Right cardiac atrium (tissue), 5 donors: ENCODE measurements around the gene MUS81. TPM values are rescaled to one million over a fixed set of nuclear protein-coding genes. Genes with fewer than 3 reads are reported as not detected.
A peak's percentile ranks its signal among the peaks of the same experiment; 100 is the strongest.

Experiments used
- ATAC-seq, 2 donors: fragments of 200-7000 bp; cut with Tn5 transposase; one replicate each; pipeline versions ENCODE4 v1.8.0 to v1.9.1; 2020; ENCODE audit warnings: moderate library complexity in 2 of 2, mild to moderate bottlenecking in 1 of 2
- DNase-seq, 3 donors: peaks; one replicate each; pipeline ENCODE4 v3.0.0-alpha.2; 2020
- H3K27ac ChIP-seq: one replicate; pipeline ENCODE4 v1.5.1; 2013; ENCODE audit warnings: mild to moderate bottlenecking, low read length, control low read depth, moderate library complexity
- H3K27me3 ChIP-seq: one replicate; pipeline ENCODE4 v1.6.1; 2013; ENCODE audit not compliant: control insufficient read depth, insufficient read depth
- H3K4me1 ChIP-seq: one replicate; pipeline ENCODE4 v1.6.1; 2013; ENCODE audit warnings: low read length; ENCODE audit not compliant: control insufficient read depth, insufficient read depth
- H3K4me3 ChIP-seq: one replicate; pipeline ENCODE4 v1.5.1; 2013; ENCODE audit warnings: low read length, control low read depth
- H3K9me3 ChIP-seq: one replicate; pipeline ENCODE4 v1.6.1; 2013; ENCODE audit warnings: low read length; ENCODE audit not compliant: control insufficient read depth
- WGBS: extraction: QIAGEN DNeasy Blood & Tissue Kit; methylation state at CpG from one replicate; pipeline ENCODE4 v1.1.7; 2013; 5-methylcytosine and 5-hydroxymethylcytosine counted together
- intact Hi-C, 4 donors: fragments of 100-400 bp; cut with DNase I; formaldehyde crosslinking; loops; one replicate each; pipeline versions ENCODE4 v1.11.0 to v1.14.0; 2022 to 2023
- polyA plus RNA-seq: library from polyadenylated mRNA; stranded (reverse); fragments of 200-250 nt; gene quantifications from one replicate; pipeline ENCODE4 v1.2.3, GENCODE V29; 2013
- total RNA-seq, 4 donors: library from RNA; stranded (reverse); fragmentation: NEBNext Ultra II Directional; extraction: Animal tissue kit (Norgen Biotek cat#: 25700); gene quantifications; one replicate each; pipeline ENCODE4 v1.2.1, GENCODE V29; 2021
- donor health status: healthy with polysubstance abuse.
- donor health status: DM: no; HTN: yes; CAD: no.
- donor health status: DM: no; HTN: no; CAD: no.
- donor health status: DM: no; HTN: yes; CAD: no; lungs with severe emphysema.
- donor health status: DM: yes; HTN: yes; CAD: no.

The MUS81 gene
- total and polyA plus RNA-seq, 5 donors: 33.3 to 44.7 (median 37.8) TPM

- H3K27me3 ChIP-seq: no peaks in the 10 kb centered on the region
- intact Hi-C loops: no loop called here
- peak overlapping the region; percentile 3 for H3K27ac ChIP-seq
- DNase-seq: peak; percentile 68 to 80 (median 78)
- peak; percentile 35 to 56 for ATAC-seq
- no peaks in the 10 kb centered on the region for H3K9me3 ChIP-seq
- WGBS: 18% methylated on average over 14 of the region's 14 CpGs
- no peak overlapping the region for H3K4me3 ChIP-seq
- peaks cover 18% of the 10 kb centered on the region for H3K4me1 ChIP-seq
Measured at GRCh38 chr11:65911682-65912568, 51.7 kb downstream of the MUS81 start.

DNA sequence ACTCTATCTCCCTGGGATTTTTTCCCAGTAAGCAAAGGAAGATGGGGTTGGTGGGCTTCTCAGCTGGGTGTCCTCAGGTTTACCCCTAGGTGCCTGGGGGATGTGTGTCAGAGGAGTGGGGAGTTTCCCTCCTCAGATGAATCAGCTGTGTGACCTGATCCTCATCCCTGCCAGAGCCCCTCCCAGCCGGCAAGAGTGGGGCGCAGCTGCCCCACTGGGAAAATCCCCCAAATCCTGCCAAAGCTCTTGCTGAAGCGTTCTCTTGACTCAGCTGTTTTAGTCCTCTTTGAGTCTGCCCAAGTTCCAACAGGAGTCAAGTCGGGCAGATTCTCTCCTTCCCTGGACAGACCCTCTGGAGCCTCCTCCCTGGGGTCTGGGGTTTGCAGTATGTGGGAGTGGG lies 52.6 kb downstream of the MUS81 start:
- no peaks in the 10 kb centered on the region for H3K9me3 ChIP-seq
- intact Hi-C loops: no loop called here
- DNase-seq: peak in 1 of 3 donors; percentile 39
- H3K4me3 ChIP-seq: no peak overlapping the region
- H3K27me3 ChIP-seq: no peaks in the 10 kb centered on the region
- peaks cover 21% of the 10 kb centered on the region for H3K4me1 ChIP-seq
- no peak overlapping the region for H3K27ac ChIP-seq
- WGBS: 48% methylated on average over 4 of the region's 4 CpGs
- ATAC-seq: no peak

- DNase-seq: peak in 2 of 3 donors; percentile 39 to 54
- H3K4me1 ChIP-seq: peaks cover 25% of the 10 kb centered on the region
Measured at GRCh38 chr11:65915101-65915820, 55.0 kb downstream of the MUS81 start.

GRCh38 chr11:65915821-65916251 lies 55.6 kb downstream of the MUS81 start:
- H3K9me3 ChIP-seq: no peaks in the 10 kb centered on the region
- intact Hi-C loops: no loop called here
- no peak overlapping the region for H3K4me3 ChIP-seq
- 15% methylated on average over 13 of the region's 13 CpGs for WGBS
- peak; percentile 12 to 65 for ATAC-seq
- peaks cover 28% of the 10 kb centered on the region for H3K4me1 ChIP-seq
- no peaks in the 10 kb centered on the region for H3K27me3 ChIP-seq
- peak; percentile 86 to 89 (median 89) for DNase-seq
- peak overlapping the region; percentile 88 for H3K27ac ChIP-seq

More at GRCh38 chr11:65915101-65915820, 55.0 kb downstream of the MUS81 start:
- H3K27me3 ChIP-seq: no peaks in the 10 kb centered on the region
- no peak for ATAC-seq
- no peak overlapping the region for H3K4me3 ChIP-seq
- H3K9me3 ChIP-seq: no peaks in the 10 kb centered on the region
- intact Hi-C loops: no loop called here
- H3K27ac ChIP-seq: peak overlapping the region; percentile 88
- WGBS: 55% methylated on average over 10 of the region's 10 CpGs

Other genes starting within 250 kb of the MUS81 start
- gene MAP3K11, start 246.2 kb upstream of the MUS81 start, total RNA-seq: 10 to 100 TPM; 35.0 to 41.2 (median 38.1) TPM
- gene MAP3K11, start 246.2 kb upstream of the MUS81 start, polyA plus RNA-seq: 30.8 TPM
- gene PCNX3, start 244.7 kb upstream of the MUS81 start, total RNA-seq: 10 to 100 TPM; 13.4 to 17.2 (median 14.8) TPM
- 10.2 TPM for gene PCNX3, start 244.7 kb upstream of the MUS81 start, polyA plus RNA-seq
- gene SIPA1, start 222.3 kb upstream of the MUS81 start, total RNA-seq: 10 to 100 TPM; 22.4 to 27.4 (median 26.2) TPM
- gene SIPA1, start 222.3 kb upstream of the MUS81 start, polyA plus RNA-seq: 19.3 TPM
- 10 to 100 TPM; 40.1 to 54.6 (median 40.9) TPM for gene RELA, start 197.5 kb upstream of the MUS81 start, total RNA-seq
- gene RELA, start 197.5 kb upstream of the MUS81 start, polyA plus RNA-seq: 30.6 TPM
- gene KAT5, start 148.2 kb upstream of the MUS81 start, total RNA-seq: 10 to 100 TPM; 49.0 to 57.2 (median 54.0) TPM
- gene KAT5, start 148.2 kb upstream of the MUS81 start, polyA plus RNA-seq: 49.1 TPM
- 10 to 100 TPM; 68.1 to 94.4 (median 76.4) TPM for gene RNASEH2C, start 139.6 kb upstream of the MUS81 start, total RNA-seq
- 158 TPM for gene RNASEH2C, start 139.6 kb upstream of the MUS81 start, polyA plus RNA-seq
- 10 to 100 TPM in 1 of 4 donors, 1 to 10 TPM in 3; 9.0 to 14.1 (median 9.1) TPM for gene AP5B1, start 79.5 kb upstream of the MUS81 start, total RNA-seq
- gene AP5B1, start 79.5 kb upstream of the MUS81 start, polyA plus RNA-seq: 6.6 TPM
- not detected for gene OVOL1, start 73.4 kb upstream of the MUS81 start, total RNA-seq
- gene OVOL1, start 73.4 kb upstream of the MUS81 start, polyA plus RNA-seq: not detected
- under 1 TPM in 3 of 4 donors, not detected in 1; 0.20 to 0.88 (median 0.48) TPM for gene SNX32, start 26.5 kb upstream of the MUS81 start, total RNA-seq
- gene SNX32, start 26.5 kb upstream of the MUS81 start, polyA plus RNA-seq: 0.20 TPM
- 100 to 1,000 TPM; 285 to 470 (median 377) TPM for gene CFL1, start 2.3 kb upstream of the MUS81 start, total RNA-seq
- gene CFL1, start 2.3 kb upstream of the MUS81 start, polyA plus RNA-seq: 389 TPM
- 100 to 1,000 TPM; 139 to 164 (median 142) TPM for gene EFEMP2, start 12.4 kb downstream of the MUS81 start, total RNA-seq
- gene EFEMP2, start 12.4 kb downstream of the MUS81 start, polyA plus RNA-seq: 128 TPM
- gene CTSW, start 19.4 kb downstream of the MUS81 start, total RNA-seq: 1 to 10 TPM in 1 of 4 donors, under 1 TPM in 3; 0.45 to 1.7 (median 0.64) TPM
- 0.79 TPM for gene CTSW, start 19.4 kb downstream of the MUS81 start, polyA plus RNA-seq
- gene FIBP, start 28.0 kb downstream of the MUS81 start, total RNA-seq: 10 to 100 TPM; 39.7 to 46.6 (median 42.8) TPM
- gene FIBP, start 28.0 kb downstream of the MUS81 start, polyA plus RNA-seq: 37.8 TPM
- 10 to 100 TPM; 50.8 to 61.3 (median 57.4) TPM for gene CCDC85B, start 30.2 kb downstream of the MUS81 start, total RNA-seq
- gene CCDC85B, start 30.2 kb downstream of the MUS81 start, polyA plus RNA-seq: 80.3 TPM
- 1 to 10 TPM in 1 of 4 donors, under 1 TPM in 3; 0.57 to 5.5 (median 0.83) TPM for gene FOSL1, start 40.0 kb downstream of the MUS81 start, total RNA-seq
- gene FOSL1, start 40.0 kb downstream of the MUS81 start, polyA plus RNA-seq: 2.6 TPM
- gene C11orf68, start 58.6 kb downstream of the MUS81 start, total RNA-seq: 10 to 100 TPM; 31.1 to 41.8 (median 38.7) TPM
- gene C11orf68, start 58.6 kb downstream of the MUS81 start, polyA plus RNA-seq: 39.8 TPM
- 10 to 100 TPM; 82.9 to 90.2 (median 85.2) TPM for gene DRAP1, start 59.0 kb downstream of the MUS81 start, total RNA-seq
- 130 TPM for gene DRAP1, start 59.0 kb downstream of the MUS81 start, polyA plus RNA-seq
- not detected for gene TSGA10IP, start 85.0 kb downstream of the MUS81 start, total RNA-seq
- not detected for gene TSGA10IP, start 85.0 kb downstream of the MUS81 start, polyA plus RNA-seq
- gene SART1, start 101.3 kb downstream of the MUS81 start, total RNA-seq: 10 to 100 TPM; 34.3 to 41.7 (median 36.9) TPM
- gene SART1, start 101.3 kb downstream of the MUS81 start, polyA plus RNA-seq: 41.3 TPM
- gene EIF1AD, start 141.7 kb downstream of the MUS81 start, total RNA-seq: 10 to 100 TPM; 19.3 to 22.2 (median 20.8) TPM
- 18.5 TPM for gene EIF1AD, start 141.7 kb downstream of the MUS81 start, polyA plus RNA-seq
- gene BANF1, start 142.1 kb downstream of the MUS81 start, total RNA-seq: 100 to 1,000 TPM; 175 to 258 (median 218) TPM
- gene BANF1, start 142.1 kb downstream of the MUS81 start, polyA plus RNA-seq: 274 TPM
- gene CST6, start 151.6 kb downstream of the MUS81 start, total RNA-seq: 1 to 10 TPM; 1.2 to 3.6 (median 2.2) TPM
- gene CST6, start 151.6 kb downstream of the MUS81 start, polyA plus RNA-seq: 2.1 TPM
- not detected for gene CATSPER1, start 166.0 kb downstream of the MUS81 start, total RNA-seq
- gene CATSPER1, start 166.0 kb downstream of the MUS81 start, polyA plus RNA-seq: not detected
- 10 to 100 TPM; 10.8 to 13.6 (median 12.1) TPM for gene GAL3ST3, start 188.7 kb downstream of the MUS81 start, total RNA-seq
- 8.9 TPM for gene GAL3ST3, start 188.7 kb downstream of the MUS81 start, polyA plus RNA-seq
- 10 to 100 TPM; 84.4 to 97.7 (median 91.7) TPM for gene SF3B2, start 191.9 kb downstream of the MUS81 start, total RNA-seq
- 62.1 TPM for gene SF3B2, start 191.9 kb downstream of the MUS81 start, polyA plus RNA-seq
- 10 to 100 TPM; 48.3 to 82.5 (median 56.5) TPM for gene PACS1, start 209.8 kb downstream of the MUS81 start, total RNA-seq
- 30.9 TPM for gene PACS1, start 209.8 kb downstream of the MUS81 start, polyA plus RNA-seq